ENCODE measurements around the gene SH2D2A.

SH2D2A gene

DNA sequence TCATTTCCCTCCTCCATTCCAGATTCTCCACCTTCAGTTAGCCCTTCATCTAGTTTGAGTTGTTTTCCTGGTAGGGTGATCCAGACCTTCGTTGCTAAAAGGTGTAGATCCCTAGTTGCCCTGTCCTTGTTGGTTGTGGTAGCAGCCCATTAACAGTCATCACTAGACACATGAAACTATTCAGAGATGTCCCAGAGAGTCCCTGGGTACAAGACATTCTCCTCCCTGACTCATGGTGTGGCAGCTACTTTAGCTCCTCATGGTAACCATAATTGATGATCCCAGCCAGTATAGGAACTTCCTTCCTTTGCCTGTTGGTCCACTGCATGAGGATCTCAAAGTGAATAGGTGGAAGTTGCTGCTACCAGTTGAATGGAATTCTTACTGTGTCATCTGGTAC, 6.0 kb upstream of the SH2D2A start:
- no peak for DNase-seq

- DNase-seq = no peak
Measured at GRCh38 chr1:156821801-156822200, 5.2 kb upstream of the SH2D2A start.

GRCh38 chr1:156815961-156816422, 656 bp downstream of the SH2D2A start:
- no peak for DNase-seq

DNA sequence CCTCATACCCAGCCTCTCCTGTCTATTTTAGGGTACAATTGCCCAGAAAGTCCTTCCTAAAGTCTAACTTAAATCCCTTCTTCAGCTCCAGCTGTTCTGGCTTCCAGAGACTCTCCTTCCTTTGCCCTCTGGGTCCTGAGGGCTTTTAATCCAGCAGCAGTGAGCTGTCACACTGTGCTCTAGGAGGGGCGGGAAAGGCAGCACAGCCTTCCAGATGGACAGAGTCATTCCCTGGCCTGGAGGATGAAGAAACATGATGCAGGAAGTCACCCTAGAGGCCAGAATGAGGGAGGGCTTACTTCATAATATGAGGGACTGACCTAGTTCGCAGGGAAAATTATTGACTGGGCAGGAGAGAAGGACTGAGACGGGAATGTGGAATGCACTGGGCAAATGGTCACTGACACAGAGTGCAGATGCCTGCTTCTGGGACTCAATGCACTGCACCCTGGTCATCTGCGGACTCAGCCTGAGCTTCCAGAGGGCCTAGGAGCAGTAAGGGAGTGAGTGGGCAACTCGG, 1.3 kb downstream of the SH2D2A start:
- DNase-seq = no peak

DNA sequence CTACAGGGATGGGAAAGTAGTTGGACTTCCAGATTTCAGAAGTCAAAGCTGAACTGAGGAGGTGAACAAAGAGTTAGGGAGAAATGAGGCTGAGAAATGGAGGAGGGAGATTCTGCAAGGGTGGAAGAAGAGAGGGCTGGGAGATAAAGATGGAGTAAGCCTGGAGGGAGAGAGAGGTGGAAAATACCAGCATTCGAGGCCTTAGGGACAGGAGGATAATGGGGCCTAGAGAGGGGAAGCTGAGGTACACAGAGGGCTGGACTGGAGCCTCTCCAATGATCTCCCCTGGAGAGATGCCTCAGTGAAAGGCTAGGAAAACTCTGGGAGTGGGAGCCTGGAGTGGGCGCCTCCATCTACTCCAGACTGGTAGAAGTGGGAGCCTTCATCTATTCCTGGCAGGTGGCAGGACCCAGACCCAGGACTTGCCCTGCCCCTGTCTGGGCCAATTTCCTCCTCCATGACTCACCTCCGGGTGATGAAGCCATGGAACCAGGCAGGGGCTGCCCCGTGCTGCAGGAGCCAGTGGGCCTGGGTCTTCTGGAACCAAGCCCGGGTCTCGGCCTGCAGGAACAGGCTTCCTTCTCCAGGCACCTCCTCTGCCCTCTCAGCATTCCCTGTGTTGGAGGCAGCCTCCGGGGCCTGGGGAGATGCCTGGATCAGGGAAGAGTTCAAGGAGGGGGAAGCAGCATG, 1.9 kb downstream of the SH2D2A start:
- DNase-seq = no peak

DNA sequence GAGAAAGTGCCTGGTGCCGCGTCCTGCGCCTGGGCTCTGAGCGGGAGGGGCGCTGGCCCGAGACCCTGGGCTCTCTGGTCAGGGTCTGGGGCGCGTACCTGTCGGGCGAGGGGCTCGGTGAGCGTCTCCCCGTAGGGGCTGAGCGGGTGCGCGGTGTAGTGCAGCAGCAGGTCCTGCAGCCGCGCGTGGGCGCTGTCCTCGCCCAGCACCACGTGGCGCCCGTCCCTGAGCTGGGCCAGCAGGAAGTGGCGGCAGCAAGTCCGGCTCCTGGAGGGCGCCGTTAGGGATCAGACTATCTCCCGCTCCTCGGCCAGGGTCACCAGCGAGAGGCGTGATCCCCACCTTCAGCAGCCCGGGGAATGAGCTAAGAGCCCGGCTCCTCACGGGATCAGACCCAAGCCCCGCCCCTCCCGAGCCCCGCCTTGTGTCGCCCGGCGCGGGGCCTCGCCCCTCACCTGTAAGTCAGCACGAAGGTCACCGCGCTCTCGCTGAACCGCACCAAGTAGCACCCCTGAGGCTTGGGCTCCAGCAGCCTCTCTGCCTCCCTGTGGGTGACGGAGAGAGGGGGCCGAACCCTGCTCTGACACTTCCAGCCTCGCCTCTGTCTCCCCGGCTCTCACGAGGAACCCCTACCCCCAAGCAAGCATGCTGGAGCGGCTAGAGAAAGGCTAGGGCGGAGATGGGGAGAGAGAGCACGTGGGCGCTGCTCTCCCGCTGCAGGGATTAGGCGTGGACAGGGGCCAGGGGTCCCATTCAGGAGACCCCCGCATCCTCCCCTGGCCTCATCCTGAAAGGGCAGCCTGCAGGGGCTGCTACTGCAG, 2.7 kb downstream of the SH2D2A start:
- DNase-seq = no peak

GRCh38 chr1:156813298-156813697, 3.4 kb downstream of the SH2D2A start:
- no peak for DNase-seq

DNA sequence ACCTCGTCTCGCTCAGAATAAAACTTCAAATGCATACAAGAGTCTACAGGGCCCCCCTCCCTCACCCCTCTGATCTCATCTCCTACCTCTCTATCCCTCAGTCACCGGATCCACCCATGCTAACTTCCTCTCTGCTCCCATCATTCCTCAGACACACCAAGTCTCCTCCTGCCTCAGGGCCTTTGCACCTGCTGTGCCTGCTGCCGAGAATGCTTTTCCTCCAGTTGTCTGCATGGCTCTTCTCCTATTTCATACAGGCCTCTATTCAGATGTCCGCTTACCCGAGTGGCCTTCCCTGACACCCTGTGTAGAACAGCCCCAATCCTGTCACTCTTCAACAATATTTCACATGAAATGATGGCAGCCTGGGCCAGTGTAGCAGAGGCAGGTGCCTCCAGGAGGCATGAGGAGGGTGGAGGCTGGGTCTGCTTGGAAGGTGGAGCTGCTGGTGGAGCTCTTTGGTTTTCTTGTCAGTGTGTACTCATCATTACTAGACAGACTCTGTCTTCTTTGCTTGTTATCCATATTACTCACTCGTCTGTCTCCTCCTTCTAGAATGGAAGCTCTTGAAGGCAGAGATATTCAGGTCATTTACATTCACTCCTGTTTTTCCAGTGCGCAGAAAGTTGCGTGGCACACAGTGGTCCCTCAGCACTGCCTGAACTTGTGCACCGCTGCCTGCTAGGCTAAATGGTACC, 4.2 kb downstream of the SH2D2A start:
- no peak for DNase-seq

DNA sequence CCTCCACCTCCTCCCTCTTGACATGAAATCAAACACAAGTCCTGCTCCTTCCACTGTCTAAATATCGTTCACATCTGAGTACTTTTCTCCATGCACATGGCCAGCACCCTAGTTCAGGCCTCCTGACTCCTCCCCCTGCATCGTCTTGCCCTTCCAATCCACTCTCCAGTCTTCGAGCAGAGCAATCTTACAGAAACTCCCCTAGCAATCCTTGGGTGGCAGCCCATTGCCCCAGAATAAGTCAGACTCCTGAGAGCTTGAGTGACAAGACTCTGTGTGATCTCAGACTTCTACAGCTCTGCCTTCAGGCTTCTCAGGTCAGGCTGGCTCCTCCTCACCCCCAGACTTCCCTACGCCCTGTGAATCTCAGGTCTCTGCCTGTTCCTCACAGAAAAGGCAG, 5.5 kb downstream of the SH2D2A start:
- DNase-seq = no peak

DNA sequence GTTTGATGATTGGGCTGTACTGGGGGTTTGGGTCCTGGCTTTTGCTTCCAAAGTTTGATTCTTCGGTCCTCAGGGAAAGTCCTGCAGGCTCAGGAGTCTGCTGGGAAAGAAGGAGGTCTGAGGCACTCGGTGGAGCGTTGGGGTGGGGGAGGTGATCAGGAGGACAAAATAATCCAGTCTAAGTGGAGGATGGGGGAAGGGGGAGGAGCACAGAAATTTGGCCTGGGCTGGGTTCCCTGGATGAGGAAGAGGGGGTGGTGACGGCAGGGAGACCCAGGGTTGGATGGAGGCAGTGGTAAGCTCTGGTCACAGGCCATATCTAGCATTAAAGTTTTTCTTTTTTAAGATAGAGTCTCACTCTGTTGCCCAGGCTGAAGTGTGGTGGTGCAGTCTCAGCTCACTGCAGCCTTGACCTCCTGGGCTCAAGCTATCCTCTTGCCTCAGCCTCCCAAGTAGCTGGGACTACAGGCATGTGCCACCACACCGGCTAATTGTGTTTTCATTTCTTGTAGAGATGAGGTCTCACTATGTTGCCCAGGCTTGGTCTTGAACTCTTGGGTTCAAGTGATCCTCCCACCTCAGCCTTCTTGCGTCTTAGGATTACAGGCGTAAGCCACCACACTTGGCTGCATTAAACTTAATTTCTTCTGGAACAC, 6.8 kb downstream of the SH2D2A start:
- DNase-seq = no peak

DNA sequence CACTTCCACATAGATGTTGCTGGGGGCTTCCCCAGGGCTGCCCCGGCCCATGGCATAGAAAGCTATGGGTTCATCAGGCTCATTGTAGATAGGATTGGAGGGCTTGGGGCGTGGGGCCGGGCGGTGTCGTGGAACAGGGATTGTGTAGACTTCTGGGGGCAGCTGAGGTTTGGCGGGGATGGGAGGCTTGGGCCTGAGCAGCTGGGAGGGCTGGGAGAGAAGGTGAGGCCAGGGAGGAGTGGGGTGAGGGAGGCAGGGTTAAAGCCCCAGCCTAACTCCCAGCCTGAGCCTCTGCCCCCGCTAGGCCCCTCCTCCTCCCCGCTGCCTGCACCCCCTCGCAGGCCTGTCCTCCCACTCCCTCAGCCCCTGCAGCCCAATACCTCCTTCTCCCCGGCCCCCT, 7.4 kb downstream of the SH2D2A start:
- no peak for DNase-seq

GRCh38 chr1:156808186-156809030, 8.2 kb downstream of the SH2D2A start:
- no peak for DNase-seq

GRCh38 chr1:156807627-156808026, 9.0 kb downstream of the SH2D2A start:
- no peak for DNase-seq

- DNase-seq = no peak
Measured at GRCh38 chr1:156806512-156807440, 9.9 kb downstream of the SH2D2A start.

GRCh38 chr1:156805766-156806511, 10.7 kb downstream of the SH2D2A start:
- no peak for DNase-seq

DNA sequence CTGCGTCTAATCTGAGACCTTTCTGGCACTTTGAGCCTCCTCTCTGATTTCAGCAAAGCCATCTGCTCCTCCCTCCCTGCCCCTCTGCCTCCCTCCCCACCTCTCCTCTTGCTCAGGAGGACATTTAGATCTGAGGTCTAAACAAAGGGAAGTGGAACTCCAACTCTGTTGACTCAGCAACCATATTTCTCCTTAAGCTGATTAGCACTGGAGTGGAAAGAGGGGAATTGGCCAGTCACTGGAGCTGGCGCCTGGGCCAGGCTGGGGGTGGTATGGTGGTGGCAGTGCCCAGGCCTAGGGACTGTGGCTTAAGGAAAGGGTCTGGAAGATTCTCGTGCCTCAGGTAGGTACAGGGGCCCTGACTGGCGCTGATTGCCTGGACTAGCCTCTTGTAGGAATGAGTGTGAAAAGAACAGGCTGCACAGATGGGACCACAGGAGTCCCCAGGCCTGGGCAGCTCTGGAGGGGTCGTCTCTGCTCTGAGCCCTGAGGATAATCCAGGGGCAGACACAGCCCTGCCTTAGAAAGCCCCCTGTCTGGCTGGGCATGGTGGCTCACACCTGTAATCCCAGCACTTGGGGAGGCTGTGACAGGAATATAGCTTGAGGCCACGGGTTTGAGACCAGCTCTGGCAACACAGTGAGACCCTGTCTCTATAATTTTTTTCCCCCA, 11.9 kb downstream of the SH2D2A start:
- DNase-seq = no peak

- no peak for DNase-seq
Measured at GRCh38 chr1:156804026-156804425, 12.6 kb downstream of the SH2D2A start.

GRCh38 chr1:156803086-156803851, 13.4 kb downstream of the SH2D2A start:
- no peak for DNase-seq
